ENCODE measurements around the gene RNF222. TPM values are rescaled to one million over a fixed set of nuclear protein-coding genes. Genes with fewer than 3 reads are reported as not detected.

RNF222 gene
- total RNA-seq, 1 donor from 2014 or later: under 0.01 TPM

DNA sequence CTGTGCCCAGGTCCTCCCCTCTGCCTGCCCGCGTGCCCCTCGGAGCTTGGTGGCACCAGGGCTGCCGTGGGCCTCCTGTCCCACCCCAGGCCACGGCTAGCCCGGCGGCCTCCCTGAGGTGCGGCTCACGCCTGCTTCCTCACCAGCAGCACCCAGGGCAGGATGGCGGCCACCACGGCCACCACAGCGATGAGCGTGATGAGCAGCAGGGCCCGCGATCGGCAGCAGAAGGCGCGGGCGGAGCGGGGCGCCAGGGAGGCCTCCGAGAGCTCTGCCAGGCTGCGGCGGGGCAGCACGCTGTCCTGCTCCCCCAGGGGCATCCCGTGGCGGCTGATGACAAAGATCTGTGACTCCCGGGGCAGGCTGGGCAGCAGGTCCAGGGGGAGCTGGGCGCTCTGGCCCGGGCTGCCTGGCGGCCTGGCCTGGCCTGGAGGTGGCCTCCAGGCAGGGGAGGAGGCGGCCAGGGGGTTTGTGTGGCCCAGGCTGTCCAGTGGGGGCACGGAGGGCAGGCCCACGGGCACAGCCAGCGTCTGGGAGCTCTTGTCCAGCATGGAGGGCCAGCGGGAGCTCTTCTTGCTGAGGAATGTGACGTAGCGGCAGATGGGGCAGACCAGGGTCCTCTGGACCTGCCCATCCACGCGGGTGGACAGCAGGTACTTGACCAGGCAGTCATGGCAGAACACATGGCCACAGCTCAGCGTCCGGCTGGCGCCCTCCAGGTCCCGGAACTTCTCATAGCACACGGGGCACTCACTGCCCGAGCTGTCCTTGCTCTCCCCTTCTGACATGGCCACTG lies 4.8 kb downstream of the RNF222 start:
- TF ChIP-seq CTCF (IDR thresholded peaks at IDR 0.05; ENCODE audit: insufficient read depth, low read length, severe bottlenecking): no peak
- no peak for FAIRE-seq
- H3K27me3 ChIP-seq (ENCODE audit: control insufficient read depth, insufficient read depth, low read length): no peaks in the 10 kb centered on the region

GRCh38 chr17:8392274-8392673 lies 5.4 kb downstream of the RNF222 start:
- H3K27me3 ChIP-seq (ENCODE audit: control insufficient read depth, insufficient read depth, low read length): no peaks in the 10 kb centered on the region
- FAIRE-seq: no peak
- H3K36me3 ChIP-seq (ENCODE audit: control insufficient read depth, insufficient read depth, low read length): no peaks in the 10 kb centered on the region
- no peak for DNase-seq (ENCODE audit: low read depth)
- no peak for TF ChIP-seq CTCF (IDR thresholded peaks at IDR 0.05; ENCODE audit: insufficient read depth, low read length, severe bottlenecking)
- H3K4me3 ChIP-seq (ENCODE audit: low read depth, low read length): no peak overlapping the region

More for the DNA sequence above, 4.8 kb downstream of the RNF222 start:
- Histone ChIP-seq H3K4me3 (ENCODE audit: low read depth, low read length) (no peak overlapping the region), H3K36me3 (ENCODE audit: control insufficient read depth, insufficient read depth, low read length) (no peaks in the 10 kb centered on the region)
- no peak for DNase-seq (ENCODE audit: low read depth)

GRCh38 chr17:8391711-8392110 lies 5.9 kb downstream of the RNF222 start:
- DNase-seq (ENCODE audit: low read depth) (peak; percentile 73), FAIRE-seq (no peak)
- Histone ChIP-seq H3K27me3 (ENCODE audit: control insufficient read depth, insufficient read depth, low read length) (no peaks in the 10 kb centered on the region), H3K4me3 (ENCODE audit: low read depth, low read length) (no peak overlapping the region), H3K36me3 (ENCODE audit: control insufficient read depth, insufficient read depth, low read length) (no peaks in the 10 kb centered on the region)
- no peak for TF ChIP-seq CTCF (IDR thresholded peaks at IDR 0.05; ENCODE audit: insufficient read depth, low read length, severe bottlenecking)

DNA sequence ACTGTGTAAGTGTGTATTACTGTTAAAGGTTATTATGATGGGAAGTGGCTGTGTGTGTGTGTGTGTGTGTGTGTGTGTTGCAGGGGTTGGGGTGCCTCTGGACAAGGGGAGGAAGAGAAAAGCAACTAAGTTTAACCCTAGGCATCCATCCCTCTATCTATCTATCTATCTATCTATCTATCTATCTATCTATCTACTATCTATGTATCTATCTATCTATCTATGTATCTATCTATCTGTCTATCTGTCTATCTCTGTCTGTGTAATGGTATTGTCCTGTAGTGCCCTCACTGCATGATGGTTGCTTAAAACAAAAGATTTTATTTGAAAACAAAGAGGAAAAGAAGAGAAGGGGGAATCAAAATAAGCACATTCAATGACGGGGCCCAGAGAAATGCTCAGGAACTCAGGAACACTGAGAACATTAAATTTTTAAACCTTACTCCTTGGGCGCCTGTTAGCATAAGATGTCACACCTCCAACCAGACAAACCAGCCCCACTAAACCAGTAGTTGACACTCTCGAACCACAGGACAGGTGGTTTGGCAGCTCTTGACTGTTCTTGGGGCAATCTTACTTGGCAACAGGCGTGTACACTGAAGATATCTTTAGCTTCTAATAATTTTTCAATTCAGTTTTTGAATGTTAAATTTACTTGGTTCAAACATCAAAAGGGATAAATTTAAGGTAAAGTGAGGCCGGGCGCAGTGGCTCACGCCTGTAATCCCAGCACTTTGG lies 9.5 kb downstream of the RNF222 start:
- Histone ChIP-seq H3K36me3 (ENCODE audit: control insufficient read depth, insufficient read depth, low read length) (no peaks in the 10 kb centered on the region), H3K27me3 (ENCODE audit: control insufficient read depth, insufficient read depth, low read length) (no peaks in the 10 kb centered on the region), H3K4me3 (ENCODE audit: low read depth, low read length) (no peak overlapping the region)
- no peak for TF ChIP-seq CTCF (IDR thresholded peaks at IDR 0.05; ENCODE audit: insufficient read depth, low read length, severe bottlenecking)
- DNase-seq (ENCODE audit: low read depth) (no peak), FAIRE-seq (no peak)

DNA sequence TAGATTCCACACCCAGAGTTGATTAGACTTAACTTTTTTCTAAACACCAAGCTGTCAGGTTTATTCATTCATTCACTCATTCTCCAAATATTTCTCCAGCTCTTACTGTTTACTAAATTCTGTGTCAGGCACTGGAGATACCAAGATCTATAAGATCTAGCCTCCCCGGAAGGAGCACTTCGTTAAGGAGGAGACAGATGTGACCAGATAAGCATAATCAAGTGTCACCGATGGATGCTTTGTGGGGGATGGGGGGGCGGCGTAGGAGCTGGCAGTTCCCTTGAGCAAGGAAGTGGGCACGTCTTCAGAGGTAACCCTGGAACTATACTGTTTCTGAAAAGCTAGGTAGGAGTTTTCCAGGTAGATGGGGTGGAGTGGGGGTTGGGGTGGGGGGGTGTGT lies 10.8 kb downstream of the RNF222 start:
- H3K36me3 ChIP-seq (ENCODE audit: control insufficient read depth, insufficient read depth, low read length): no peaks in the 10 kb centered on the region
- no peak overlapping the region for H3K4me3 ChIP-seq (ENCODE audit: low read depth, low read length)
- no peaks in the 10 kb centered on the region for H3K27me3 ChIP-seq (ENCODE audit: control insufficient read depth, insufficient read depth, low read length)
- TF ChIP-seq CTCF (IDR thresholded peaks at IDR 0.05; ENCODE audit: insufficient read depth, low read length, severe bottlenecking): no peak
- no peak for DNase-seq (ENCODE audit: low read depth)
- no peak for FAIRE-seq
